Measurements from ENCODE around the gene CAPG.
A peak's percentile ranks its signal among the peaks of the same experiment; 100 is the strongest.

The CAPG gene

GRCh38 chr2:85394976-85395375 lies 15.2 kb downstream of the CAPG start:
- TF ChIP-seq CTCF (IDR thresholded peaks at IDR 0.05; ENCODE audit: borderline replicate concordance, insufficient read depth, low read depth, low read length): no peak
- no peak overlapping the region for H3K4me3 ChIP-seq (ENCODE audit: low read depth, low read length)

- TF ChIP-seq CTCF (IDR thresholded peaks at IDR 0.05; ENCODE audit: borderline replicate concordance, insufficient read depth, low read depth, low read length): no peak
- H3K4me3 ChIP-seq (ENCODE audit: low read depth, low read length): no peak overlapping the region
These were observed 15.9 kb downstream of the CAPG start for GRCh38 chr2:85394261-85394681.

GRCh38 chr2:85393836-85394235 lies 16.3 kb downstream of the CAPG start:
- no peak for TF ChIP-seq CTCF (IDR thresholded peaks at IDR 0.05; ENCODE audit: borderline replicate concordance, insufficient read depth, low read depth, low read length)
- H3K4me3 ChIP-seq (ENCODE audit: low read depth, low read length): no peak overlapping the region

GRCh38 chr2:85390941-85391669 lies 19.1 kb downstream of the CAPG start:
- H3K4me3 ChIP-seq (ENCODE audit: low read depth, low read length): no peak overlapping the region
- TF ChIP-seq CTCF (IDR thresholded peaks at IDR 0.05; ENCODE audit: borderline replicate concordance, insufficient read depth, low read depth, low read length): peak; percentile 93

- no peak overlapping the region for H3K4me3 ChIP-seq (ENCODE audit: low read depth, low read length)
- no peak for TF ChIP-seq CTCF (IDR thresholded peaks at IDR 0.05; ENCODE audit: borderline replicate concordance, insufficient read depth, low read depth, low read length)
These were observed 21.2 kb downstream of the CAPG start for GRCh38 chr2:85388878-85389538.

- TF ChIP-seq CTCF (IDR thresholded peaks at IDR 0.05; ENCODE audit: borderline replicate concordance, insufficient read depth, low read depth, low read length): no peak
- H3K4me3 ChIP-seq (ENCODE audit: low read depth, low read length): no peak overlapping the region
These were observed 22.4 kb downstream of the CAPG start for GRCh38 chr2:85387754-85388153.

- no peak for TF ChIP-seq CTCF (IDR thresholded peaks at IDR 0.05; ENCODE audit: borderline replicate concordance, insufficient read depth, low read depth, low read length)
These were observed 24.4 kb downstream of the CAPG start for GRCh38 chr2:85385746-85386145.

More at GRCh38 chr2:85385746-85386145, 24.4 kb downstream of the CAPG start:
- no peak overlapping the region for H3K4me3 ChIP-seq (ENCODE audit: low read depth, low read length)

Measured in GM12875 (cell line).